GM19193 (cell line): Measurements from ENCODE around the gene OR2L13.

Experiments used
- POLR2A ChIP-seq: IDR thresholded peaks from 4 replicates; pipeline ENCODE4 v1.6.1; 2011; ENCODE audit not compliant: insufficient read depth, insufficient read length; ENCODE audit errors: extremely low read depth

Gene OR2L13

GRCh38 chr1:248144513-248145198 is 49.7 kb downstream of the OR2L13 start, which contains the start of gene OR2M5:
OR2M5 (plus strand) TSS chr1:248145148; CDS start chr1:248145148, 0 bp downstream.
- TF ChIP-seq POLR2A = no peak
